WTC11 (cell line): Measurements from ENCODE around the gene MAN1B1. TPM values are rescaled to one million over a fixed set of nuclear protein-coding genes. Genes with fewer than 3 reads are reported as not detected.

Experiments used
- ATAC-seq: fragments of 200-7000 bp; cut with Tn5 transposase; 2 replicates; pipeline ENCODE4 v1.10.0; 2021; ENCODE audit warnings: mild to moderate bottlenecking, moderate library complexity
- CTCF ChIA-PET: fragments of 300-600 bp; sonication (Branson Sonifier 250); formaldehyde crosslinking; loops from one replicate; lab custom pipeline; 2021; ENCODE audit warnings: antibody characterized with exemption; lab: Charles Lee
- POLR2A ChIA-PET: fragments of 350-600 bp; sonication (Branson Sonifier 250); formaldehyde crosslinking; loops from one replicate; lab custom pipeline; 2021; ENCODE audit warnings: antibody characterized with exemption; lab: Charles Lee
- DNase-seq: peaks from one replicate; pipeline ENCODE4 v3.0.0; 2021; ENCODE audit warnings: low spot score
- H3K27ac Mint-ChIP-seq: 2 replicates; pipeline ENCODE4 v1.8.0; 2021; ENCODE audit warnings: mixed read lengths
- H3K27me3 Mint-ChIP-seq: 2 replicates; pipeline ENCODE4 v1.8.0; 2021; ENCODE audit warnings: low read depth, mild to moderate bottlenecking, moderate library complexity, mixed read lengths
- H3K36me3 Mint-ChIP-seq: 2 replicates; pipeline ENCODE4 v1.8.0; 2021; ENCODE audit warnings: mixed read lengths
- H3K4me1 Mint-ChIP-seq: 2 replicates; pipeline ENCODE4 v1.8.0; 2022; ENCODE audit warnings: mixed read lengths
- H3K4me3 Mint-ChIP-seq: 2 replicates; pipeline ENCODE4 v1.8.0; 2021; ENCODE audit warnings: mild to moderate bottlenecking, moderate library complexity, mixed read lengths
- H3K9me3 Mint-ChIP-seq: 2 replicates; pipeline ENCODE4 v1.8.0; 2021; ENCODE audit warnings: mixed read lengths
- ATF1 ChIP-seq: sonication (generic); formaldehyde crosslinking; IDR thresholded peaks from 2 replicates; pipeline ENCODE4 v1.8.1; 2023; ENCODE audit warnings: mild to moderate bottlenecking, moderate library complexity, missing genetic modification reagents
- ATF3 ChIP-seq: sonication (generic); formaldehyde crosslinking; conservative IDR thresholded peaks from 2 replicates; pipeline ENCODE4 v1.8.1; 2022; ENCODE audit warnings: mild to moderate bottlenecking, missing genetic modification reagents
- ATF6 ChIP-seq: sonication (generic); formaldehyde crosslinking; IDR thresholded peaks from 2 replicates; pipeline ENCODE4 v1.8.1; 2023; ENCODE audit warnings: mild to moderate bottlenecking, missing genetic modification reagents
- CBFB ChIP-seq: sonication (generic); formaldehyde crosslinking; IDR thresholded peaks from 2 replicates; pipeline ENCODE4 v1.8.1; 2022; ENCODE audit warnings: mild to moderate bottlenecking, low read depth, missing genetic modification reagents
- CREB1 ChIP-seq: sonication (generic); formaldehyde crosslinking; IDR thresholded peaks from 2 replicates; pipeline ENCODE4 v1.8.0; 2023; ENCODE audit warnings: mild to moderate bottlenecking, missing genetic modification reagents
- E2F1 ChIP-seq: sonication (generic); formaldehyde crosslinking; IDR thresholded peaks from 2 replicates; pipeline ENCODE4 v1.8.0; 2022; ENCODE audit warnings: mild to moderate bottlenecking, missing genetic modification reagents
- GTF2I ChIP-seq: fragments of 250-450 bp; sonication (Bioruptor Pico); conservative IDR thresholded peaks from 2 replicates; pipeline ENCODE4 v1.4.0; 2021; ENCODE audit warnings: mild to moderate bottlenecking
- JUN ChIP-seq: sonication (generic); formaldehyde crosslinking; IDR thresholded peaks from 2 replicates; pipeline ENCODE4 v1.8.0; 2023; ENCODE audit warnings: mild to moderate bottlenecking, missing genetic modification reagents
- MYBL2 ChIP-seq: sonication (generic); formaldehyde crosslinking; IDR thresholded peaks from 2 replicates; pipeline ENCODE4 v1.8.1; 2023; ENCODE audit warnings: mild to moderate bottlenecking, moderate library complexity, missing genetic modification reagents
- NFE2L1 ChIP-seq: sonication (generic); formaldehyde crosslinking; IDR thresholded peaks from 2 replicates; pipeline ENCODE4 v1.8.1; 2023; ENCODE audit warnings: missing genetic modification reagents
- TCF7 ChIP-seq: sonication (generic); formaldehyde crosslinking; IDR thresholded peaks from 2 replicates; pipeline ENCODE4 v1.8.0; 2022; ENCODE audit warnings: mild to moderate bottlenecking, low read depth, missing genetic modification reagents, moderate library complexity
- TEAD4 ChIP-seq: sonication (generic); formaldehyde crosslinking; IDR thresholded peaks from 2 replicates; pipeline ENCODE4 v1.8.0; 2022; ENCODE audit warnings: mild to moderate bottlenecking, missing genetic modification reagents
- TP53 ChIP-seq: sonication (generic); formaldehyde crosslinking; IDR thresholded peaks from 2 replicates; pipeline ENCODE4 v1.8.1; 2023; ENCODE audit warnings: mild to moderate bottlenecking, missing genetic modification reagents
- ZNF121 ChIP-seq: sonication (generic); formaldehyde crosslinking; IDR thresholded peaks from 2 replicates; pipeline ENCODE4 v1.8.0; 2023; ENCODE audit warnings: missing genetic modification reagents
- ZNF232 ChIP-seq: sonication (generic); formaldehyde crosslinking; IDR thresholded peaks from 2 replicates; pipeline ENCODE4 v1.8.0; 2022; ENCODE audit warnings: mild to moderate bottlenecking, missing genetic modification reagents
- ZNF416 ChIP-seq: fragments of 250-450 bp; sonication (Bioruptor Pico); IDR thresholded peaks from 2 replicates; pipeline ENCODE4 v1.9.0; 2021; ENCODE audit warnings: mild to moderate bottlenecking, inconsistent platforms
- ZNF425 ChIP-seq: fragments of 250-450 bp; sonication (Bioruptor Pico); conservative IDR thresholded peaks from 2 replicates; pipeline ENCODE4 v1.9.0; 2021; ENCODE audit warnings: mild to moderate bottlenecking
- ZSCAN18 ChIP-seq: fragments of 250-450 bp; sonication (Bioruptor Pico); IDR thresholded peaks from 2 replicates; pipeline ENCODE4 v2.1.2; 2022; ENCODE audit warnings: mild to moderate bottlenecking, moderate library complexity
- total RNA-seq: library from RNA; stranded (reverse); gene quantifications from 3 replicates; pipeline ENCODE4 v1.2.3, GENCODE V29; 2021

MAN1B1 gene
- total RNA-seq, 1 experiment from 2014 or later, result 57.1 TPM

- Mint-ChIP-seq H3K27me3 (peaks cover 59% of the 10 kb centered on the region), H3K4me3 (no peak overlapping the region)
- ATAC-seq (no peak), DNase-seq (no peak)
- CTCF ChIA-PET, result interaction anchor here (0.6 kb wide), 1 partner anchor 81 kb away, joined by 5 read pairs; no protein-coding TSS in a partner anchor
- TF ChIP-seq ZNF425 (no peak), NFE2L1 (CRISPR knock-in tag) (no peak), JUN (CRISPR knock-in tag) (no peak), TP53 (CRISPR knock-in tag) (no peak), CBFB (CRISPR knock-in tag) (no peak), ATF3 (CRISPR knock-in tag) (no peak), ATF6 (CRISPR knock-in tag) (no peak), ZSCAN18 (no peak), ZNF416 (CRISPR knock-in tag) (no peak), TCF7 (CRISPR knock-in tag) (no peak), ZNF121 (no peak), ATF1 (CRISPR knock-in tag) (no peak), CREB1 (CRISPR knock-in tag) (no peak), TEAD4 (no peak)
- TF ChIP-seq, all 79 proteins: peak for 0
- POLR2A ChIA-PET, result no interaction called here
- Mint-ChIP-seq H3K4me1 (peaks cover 6% of the 10 kb centered on the region; the same call in 1 of the 2 replicates), H3K27ac (no peak overlapping the region), H3K9me3 (no peaks in the 10 kb centered on the region), H3K36me3 (no peaks in the 10 kb centered on the region)
These were observed 55.5 kb downstream of the MAN1B1 start for GRCh38 chr9:137141976-137142936.

GRCh38 chr9:137143459-137143858 is 56.7 kb downstream of the MAN1B1 start:
- CTCF ChIA-PET, result no interaction called here
- no peaks in the 10 kb centered on the region for H3K9me3 Mint-ChIP-seq
- TF ChIP-seq ZNF232 (CRISPR knock-in tag) (no peak), E2F1 (CRISPR knock-in tag) (no peak), ZNF121 (no peak), MYBL2 (CRISPR knock-in tag) (no peak), GTF2I (no peak)
- H3K27me3 Mint-ChIP-seq, result peaks cover 47% of the 10 kb centered on the region
- ATAC-seq, result no peak
- H3K4me1 Mint-ChIP-seq, result no peaks in the 10 kb centered on the region; the same call in 1 of the 2 replicates
- DNase-seq, result no peak
- POLR2A ChIA-PET, result no interaction called here
- no peak overlapping the region for H3K4me3 Mint-ChIP-seq
- H3K27ac Mint-ChIP-seq, result no peak overlapping the region
- no peaks in the 10 kb centered on the region for H3K36me3 Mint-ChIP-seq
